Right atrium auricular region (tissue), 2 donors: Measurements from ENCODE around the gene MYH15. TPM values are rescaled to one million over a fixed set of nuclear protein-coding genes. Genes with fewer than 3 reads are reported as not detected.
A peak's percentile ranks its signal among the peaks of the same experiment; 100 is the strongest.

Source experiments
- DNase-seq: peaks from one replicate; pipeline ENCODE4 v3.0.0-alpha.2; 2019; ENCODE audit warnings: low spot score
- H3K27ac ChIP-seq, 2 donors: fragments of 200-600 bp; sonication (generic); 1 replicate in 1 of 2; 2 replicates in 1 of 2; pipeline ENCODE4 v1.5.1; 2016 to 2019
- H3K27me3 ChIP-seq, 2 donors: fragments of 200-600 bp; sonication (generic); one replicate each; pipeline versions ENCODE4 v1.5.1 to v1.6.0; 2017 to 2019
- H3K36me3 ChIP-seq: fragments of 200-600 bp; sonication (generic); one replicate; pipeline ENCODE4 v1.5.1; 2016
- H3K4me1 ChIP-seq, 2 donors: fragments of 200-600 bp; sonication (generic); one replicate each; pipeline versions ENCODE4 v1.5.1 to v1.6.0; 2017 to 2019
- H3K4me3 ChIP-seq, 2 donors: fragments of 200-600 bp; sonication (generic); 1 replicate in 1 of 2; 2 replicates in 1 of 2; pipeline ENCODE4 v1.5.1; 2017 to 2019; ENCODE audit warnings: mild to moderate bottlenecking in 1 of 2, moderate library complexity in 1 of 2
- H3K9me3 ChIP-seq, 2 donors: fragments of 200-600 bp; sonication (generic); one replicate each; pipeline ENCODE4 v1.5.1; 2019
- total RNA-seq, 2 donors: library from RNA; depleted of rRNA; stranded (reverse); fragments of >200 nt; gene quantifications; one replicate each; pipeline ENCODE4 v1.1.0, GENCODE V29; 2016
- TF ChIP-seq, protein P1 (sequence below), 2 donors: fragments of 200-600 bp; sonication (generic); IDR thresholded peaks; one replicate each; pipeline ENCODE4 v1.5.1; 2019; ENCODE audit warnings: antibody characterized with exemption in 2 of 2

The MYH15 gene
- total RNA-seq, 2 donors from 2014 or later = 0.08 to 0.48 TPM

DNA sequence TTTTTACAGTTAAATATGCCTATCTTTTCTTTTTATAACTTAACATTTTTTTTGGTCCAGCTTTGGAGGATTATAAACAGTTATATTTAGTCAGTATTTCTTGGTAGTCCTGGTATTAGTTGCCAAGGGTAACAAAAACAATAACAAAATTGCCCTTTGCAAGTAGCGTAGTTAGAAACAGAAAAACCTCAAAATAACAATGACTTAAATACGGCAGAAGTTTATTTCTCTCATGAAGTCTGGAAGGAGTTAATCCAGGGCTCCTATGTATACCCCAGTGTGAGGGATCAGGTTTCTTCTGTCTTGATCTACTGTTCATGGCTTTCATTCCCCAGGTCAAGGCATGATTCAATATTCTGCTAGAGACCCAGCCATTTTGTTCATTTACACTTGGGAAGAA, 14.1 kb upstream of the MYH15 start:
- Histone ChIP-seq H3K27me3 (no peaks in the 10 kb centered on the region), H3K4me1 (peaks cover 0 to 44% of the 10 kb centered on the region in 2 donors), H3K4me3 (no peak overlapping the region), H3K27ac (peak overlapping the region in 1 of 2 donors; percentile 61), H3K36me3 (no peaks in the 10 kb centered on the region), H3K9me3 (no peaks in the 10 kb centered on the region)
- no peak for DNase-seq
- TF ChIP-seq, protein P1, sequence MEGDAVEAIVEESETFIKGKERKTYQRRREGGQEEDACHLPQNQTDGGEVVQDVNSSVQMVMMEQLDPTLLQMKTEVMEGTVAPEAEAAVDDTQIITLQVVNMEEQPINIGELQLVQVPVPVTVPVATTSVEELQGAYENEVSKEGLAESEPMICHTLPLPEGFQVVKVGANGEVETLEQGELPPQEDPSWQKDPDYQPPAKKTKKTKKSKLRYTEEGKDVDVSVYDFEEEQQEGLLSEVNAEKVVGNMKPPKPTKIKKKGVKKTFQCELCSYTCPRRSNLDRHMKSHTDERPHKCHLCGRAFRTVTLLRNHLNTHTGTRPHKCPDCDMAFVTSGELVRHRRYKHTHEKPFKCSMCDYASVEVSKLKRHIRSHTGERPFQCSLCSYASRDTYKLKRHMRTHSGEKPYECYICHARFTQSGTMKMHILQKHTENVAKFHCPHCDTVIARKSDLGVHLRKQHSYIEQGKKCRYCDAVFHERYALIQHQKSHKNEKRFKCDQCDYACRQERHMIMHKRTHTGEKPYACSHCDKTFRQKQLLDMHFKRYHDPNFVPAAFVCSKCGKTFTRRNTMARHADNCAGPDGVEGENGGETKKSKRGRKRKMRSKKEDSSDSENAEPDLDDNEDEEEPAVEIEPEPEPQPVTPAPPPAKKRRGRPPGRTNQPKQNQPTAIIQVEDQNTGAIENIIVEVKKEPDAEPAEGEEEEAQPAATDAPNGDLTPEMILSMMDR (IDR thresholded peaks at IDR 0.05) = no peak

DNA sequence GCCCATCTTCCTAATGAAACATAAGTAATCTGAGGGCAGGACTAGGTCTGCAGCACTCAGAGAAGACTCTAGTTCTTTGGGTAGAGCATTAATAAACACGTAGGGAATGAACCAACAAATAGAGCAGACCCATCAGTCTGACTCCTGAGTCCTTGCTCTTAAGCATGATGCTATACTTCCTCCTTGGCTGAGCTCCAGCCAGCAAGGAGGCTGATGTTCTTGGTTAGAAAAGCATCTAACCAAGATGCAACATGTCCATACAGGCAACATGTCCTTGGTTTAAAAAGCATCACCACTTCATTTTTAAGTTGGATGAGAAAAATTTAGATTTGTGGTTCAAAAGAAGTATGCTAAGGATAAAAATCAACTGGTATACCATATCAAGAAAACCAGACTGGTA, 8.5 kb upstream of the MYH15 start:
- no peak overlapping the region for H3K4me3 ChIP-seq
- H3K4me1 ChIP-seq = no peaks in the 10 kb centered on the region
- no peak overlapping the region for H3K27ac ChIP-seq
- TF ChIP-seq, protein P1 (IDR thresholded peaks at IDR 0.05) = no peak
- no peaks in the 10 kb centered on the region for H3K9me3 ChIP-seq
- H3K36me3 ChIP-seq = no peaks in the 10 kb centered on the region
- DNase-seq = no peak
- no peaks in the 10 kb centered on the region for H3K27me3 ChIP-seq

DNA sequence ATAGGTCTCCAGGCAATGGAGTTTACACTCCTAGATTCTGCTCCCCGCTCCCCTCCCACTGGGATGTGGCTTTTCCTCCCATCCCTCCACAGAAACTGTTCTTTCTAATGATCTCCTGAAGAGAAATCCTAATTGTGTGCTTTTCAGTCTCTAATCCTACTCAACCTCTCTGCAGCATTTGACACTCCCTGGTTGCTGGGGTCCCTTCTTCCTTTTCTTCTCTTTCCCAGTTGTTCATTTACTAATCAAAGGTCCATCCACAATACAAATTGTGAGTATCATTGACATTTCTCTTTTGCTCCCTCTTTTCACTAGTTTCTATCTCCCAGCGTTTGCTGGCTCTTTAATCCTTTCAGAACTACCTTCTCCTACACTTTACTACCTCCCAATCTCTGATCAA, 6.5 kb upstream of the MYH15 start:
- H3K27me3 ChIP-seq = no peaks in the 10 kb centered on the region
- no peak overlapping the region for H3K27ac ChIP-seq
- no peaks in the 10 kb centered on the region for H3K9me3 ChIP-seq
- TF ChIP-seq, protein P1 (IDR thresholded peaks at IDR 0.05) = no peak
- no peaks in the 10 kb centered on the region for H3K4me1 ChIP-seq
- H3K36me3 ChIP-seq = no peaks in the 10 kb centered on the region
- no peak overlapping the region for H3K4me3 ChIP-seq
- DNase-seq = no peak

DNA sequence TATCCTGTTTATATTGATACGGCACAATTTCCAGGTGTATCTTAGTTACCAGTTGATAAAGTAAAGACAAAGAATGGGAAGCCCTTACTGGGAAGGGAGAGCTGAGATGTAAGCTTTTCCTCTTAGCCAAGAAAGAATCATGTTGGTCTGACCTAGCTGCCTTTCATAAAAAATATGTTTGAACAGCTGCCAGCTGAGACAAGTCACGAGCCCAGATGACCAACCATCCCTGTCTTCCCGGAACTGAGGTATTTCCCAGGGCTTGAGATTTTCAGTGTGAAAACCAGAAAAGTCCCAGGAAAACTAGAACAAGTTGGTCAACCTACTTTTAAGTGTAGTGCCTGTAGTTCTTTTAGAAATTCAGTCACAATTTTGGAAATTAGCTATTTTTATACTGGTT, 3.6 kb upstream of the MYH15 start:
- no peaks in the 10 kb centered on the region for H3K27me3 ChIP-seq
- no peak for DNase-seq

DNA sequence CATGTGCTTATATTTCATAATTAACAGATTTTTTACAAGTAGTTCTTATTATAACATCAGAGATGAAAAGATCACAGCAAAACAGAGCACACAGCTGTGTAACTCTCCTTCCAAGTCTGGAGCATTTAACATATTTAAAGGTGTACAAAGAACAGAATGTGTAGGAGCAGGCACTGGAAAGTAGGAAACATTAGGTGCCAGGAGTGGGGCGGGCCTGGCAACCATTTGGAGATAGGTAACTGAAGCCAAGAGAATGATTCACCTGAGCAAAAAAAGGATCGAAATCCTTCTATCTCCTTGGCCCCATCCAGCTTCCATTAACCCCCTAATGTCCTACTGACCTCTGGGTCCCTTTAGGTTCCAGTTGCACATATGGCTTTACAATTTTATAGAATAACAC, 2.3 kb upstream of the MYH15 start:
- Histone ChIP-seq H3K9me3 (no peaks in the 10 kb centered on the region), H3K27me3 (no peaks in the 10 kb centered on the region), H3K27ac (no peak overlapping the region), H3K4me1 (no peaks in the 10 kb centered on the region), H3K4me3 (no peak overlapping the region), H3K36me3 (no peaks in the 10 kb centered on the region)
- TF ChIP-seq, protein P1 (IDR thresholded peaks at IDR 0.05) = no peak
- no peak for DNase-seq

More for the DNA sequence above, 3.6 kb upstream of the MYH15 start:
- Histone ChIP-seq H3K4me1 (no peaks in the 10 kb centered on the region), H3K27ac (no peak overlapping the region), H3K4me3 (no peak overlapping the region), H3K9me3 (no peaks in the 10 kb centered on the region), H3K36me3 (no peaks in the 10 kb centered on the region)
- TF ChIP-seq, protein P1 (IDR thresholded peaks at IDR 0.05) = no peak

DNA sequence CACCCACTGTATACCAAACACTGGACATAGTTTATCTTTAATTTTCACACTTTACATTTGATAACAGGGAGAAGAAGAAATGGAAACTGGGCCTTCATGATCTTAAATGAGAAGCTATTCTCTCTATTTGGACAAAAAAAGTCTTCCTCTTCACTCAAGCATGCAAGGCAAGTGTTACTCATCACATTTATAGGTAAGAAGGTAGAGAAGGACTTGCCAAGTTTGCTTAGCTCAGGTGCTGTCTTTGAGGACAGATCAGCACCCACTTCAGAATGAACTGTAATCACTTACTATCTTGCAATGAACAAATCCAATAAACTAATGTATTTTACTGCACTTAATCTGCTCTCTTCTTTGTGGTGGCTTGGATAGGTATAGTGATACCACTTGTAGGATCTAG, 1.1 kb upstream of the MYH15 start:
- no peaks in the 10 kb centered on the region for H3K36me3 ChIP-seq
- H3K4me1 ChIP-seq = no peaks in the 10 kb centered on the region
- no peaks in the 10 kb centered on the region for H3K9me3 ChIP-seq
- no peak overlapping the region for H3K27ac ChIP-seq
- H3K27me3 ChIP-seq = no peaks in the 10 kb centered on the region
- H3K4me3 ChIP-seq = no peak overlapping the region
- DNase-seq = no peak
- TF ChIP-seq, protein P1 (IDR thresholded peaks at IDR 0.05) = no peak
